Neural cell (in vitro differentiated cells): ENCODE measurements around the gene MBD1. TPM values are rescaled to one million over a fixed set of nuclear protein-coding genes. Genes with fewer than 3 reads are reported as not detected.

ENCODE experiments used
- H2AFZ ChIP-seq: fragments of 200-600, 300-800 bp; sonication (generic), shearing (Covaris generic); 2 replicates; pipeline ENCODE4 v1.6.0; 2014; ENCODE audit warnings: low read depth, mild to moderate bottlenecking, antibody characterized with exemption, low read length, moderate library complexity
- H3F3A ChIP-seq: fragments of 200-600 bp; shearing (Covaris generic); 2 replicates; pipeline ENCODE4 v1.6.1; 2016; ENCODE audit warnings: mild to moderate bottlenecking, moderate library complexity, mixed read lengths, antibody characterized with exemption, low read length; ENCODE audit not compliant: insufficient read depth, poor library complexity, severe bottlenecking
- H3K27ac ChIP-seq: fragments of 200-600, 300-800 bp; sonication (generic), shearing (Covaris generic); 2 replicates; pipeline ENCODE4 v1.5.1; 2014; ENCODE audit warnings: mild to moderate bottlenecking, low read length, moderate library complexity
- H3K27me3 ChIP-seq: fragments of 300-800, 200-600 bp; sonication (generic), shearing (Covaris generic); 2 replicates; pipeline ENCODE4 v1.6.0; 2014; ENCODE audit warnings: mild to moderate bottlenecking, low read depth, low read length, moderate library complexity; ENCODE audit not compliant: insufficient read depth
- H3K36me3 ChIP-seq: fragments of 300-800, 200-600 bp; sonication (generic), shearing (Covaris generic); 2 replicates; pipeline ENCODE4 v1.5.1; 2014; ENCODE audit warnings: mild to moderate bottlenecking, antibody characterized with exemption, low read length, moderate library complexity; ENCODE audit not compliant: insufficient read depth
- H3K4me2 ChIP-seq: fragments of 300-800, 200-600 bp; sonication (generic), shearing (Covaris generic); 2 replicates; pipeline ENCODE4 v1.6.0; 2014; ENCODE audit warnings: mild to moderate bottlenecking, low read length
- H3K4me3 ChIP-seq: fragments of 300-800, 200-600 bp; sonication (generic), shearing (Covaris generic); 2 replicates; pipeline ENCODE4 v1.5.1; 2014; ENCODE audit warnings: mild to moderate bottlenecking, low read length, moderate library complexity
- H3K79me2 ChIP-seq: fragments of 200-600 bp; shearing (Covaris generic); replicated peaks from 2 replicates; pipeline ENCODE4 v1.6.0; 2014; ENCODE audit warnings: mild to moderate bottlenecking, low read length, moderate library complexity; ENCODE audit not compliant: insufficient read depth
- H3K9ac ChIP-seq: fragments of 300-800, 200-600 bp; sonication (generic), shearing (Covaris generic); 2 replicates; pipeline ENCODE4 v1.6.1; 2016; ENCODE audit warnings: mild to moderate bottlenecking, low read length, mixed read lengths
- H3K9me2 ChIP-seq: fragments of 200-600 bp; shearing (Covaris generic); 2 replicates; pipeline ENCODE4 v1.6.1; 2016; ENCODE audit warnings: mild to moderate bottlenecking, low read length, mixed read lengths; ENCODE audit not compliant: insufficient read depth
- H3K9me3 ChIP-seq: fragments of 200-600, 300-800 bp; sonication (generic), shearing (Covaris generic); 2 replicates; pipeline ENCODE4 v1.6.1; 2016; ENCODE audit warnings: mild to moderate bottlenecking, mixed run types, low read length, moderate library complexity, mixed read lengths
- H4K20me1 ChIP-seq: fragments of 200-600 bp; shearing (Covaris generic); 2 replicates; pipeline ENCODE4 v1.6.1; 2016; ENCODE audit warnings: mild to moderate bottlenecking, mixed run types; ENCODE audit not compliant: insufficient read depth
- EP300 ChIP-seq: fragments of 450-650 bp; conservative IDR thresholded peaks from 2 replicates; pipeline ENCODE4 v1.6.1; 2014; ENCODE audit warnings: antibody characterized with exemption, mild to moderate bottlenecking, moderate library complexity; ENCODE audit not compliant: poor library complexity, severe bottlenecking
- EZH2 ChIP-seq: fragments of 200-600, 300-800 bp; shearing (Covaris generic), sonication (generic); IDR thresholded peaks from 2 replicates; pipeline ENCODE4 v1.6.1; 2014; ENCODE audit warnings: antibody characterized with exemption, low read length, borderline replicate concordance, mild to moderate bottlenecking; ENCODE audit not compliant: insufficient read depth, poor library complexity, severe bottlenecking
- MXI1 ChIP-seq: fragments of 450-650 bp; conservative IDR thresholded peaks from 2 replicates; pipeline ENCODE4 v1.6.1; 2014; ENCODE audit warnings: antibody characterized with exemption, mild to moderate bottlenecking; ENCODE audit not compliant: poor library complexity, severe bottlenecking
- POLR2AphosphoS5 ChIP-seq: IDR thresholded peaks from 2 replicates; pipeline ENCODE4 v1.6.1; 2012
- RAD21 ChIP-seq: fragments of 450-650 bp; conservative IDR thresholded peaks from 2 replicates; pipeline ENCODE4 v1.6.1; 2014; ENCODE audit warnings: antibody characterized with exemption, mild to moderate bottlenecking, moderate library complexity
- SMC3 ChIP-seq: fragments of 450-650 bp; conservative IDR thresholded peaks from 2 replicates; pipeline ENCODE4 v1.6.1; 2014; ENCODE audit warnings: antibody characterized with exemption, mild to moderate bottlenecking, moderate library complexity; ENCODE audit not compliant: poor library complexity
- TAF1 ChIP-seq: IDR thresholded peaks from 2 replicates; pipeline ENCODE4 v1.6.1; 2012; ENCODE audit warnings: low read depth
- polyA plus RNA-seq: library from polyadenylated mRNA; depleted of rRNA; stranded (reverse); fragments of >200 nt; gene quantifications from 2 replicates; pipeline ENCODE4 v1.2.3, GENCODE V29; 2014
- TF ChIP-seq, protein P1 (sequence below): IDR thresholded peaks from 2 replicates; pipeline ENCODE4 v1.6.1; 2012; ENCODE audit warnings: borderline replicate concordance
- TF ChIP-seq, protein P2 (sequence below): fragments of 450-650 bp; IDR thresholded peaks from 2 replicates; pipeline ENCODE4 v1.5.1; 2014; ENCODE audit warnings: antibody characterized with exemption, mild to moderate bottlenecking, moderate library complexity; ENCODE audit not compliant: poor library complexity, severe bottlenecking

The MBD1 gene
- polyA plus RNA-seq, 1 donor from 2014 or later = 106 TPM

- H3K27me3 ChIP-seq = no peaks in the 10 kb centered on the region
- no peak overlapping the region for H3K4me3 ChIP-seq
- no peaks in the 10 kb centered on the region for H3F3A ChIP-seq
- H3K27ac ChIP-seq = no peak overlapping the region
- TF ChIP-seq TAF1 (no peak), POLR2AphosphoS5 (no peak), RAD21 (no peak), EP300 (no peak), SMC3 (no peak), MXI1 (no peak), EZH2 (no peak)
- TF ChIP-seq, protein P1, sequence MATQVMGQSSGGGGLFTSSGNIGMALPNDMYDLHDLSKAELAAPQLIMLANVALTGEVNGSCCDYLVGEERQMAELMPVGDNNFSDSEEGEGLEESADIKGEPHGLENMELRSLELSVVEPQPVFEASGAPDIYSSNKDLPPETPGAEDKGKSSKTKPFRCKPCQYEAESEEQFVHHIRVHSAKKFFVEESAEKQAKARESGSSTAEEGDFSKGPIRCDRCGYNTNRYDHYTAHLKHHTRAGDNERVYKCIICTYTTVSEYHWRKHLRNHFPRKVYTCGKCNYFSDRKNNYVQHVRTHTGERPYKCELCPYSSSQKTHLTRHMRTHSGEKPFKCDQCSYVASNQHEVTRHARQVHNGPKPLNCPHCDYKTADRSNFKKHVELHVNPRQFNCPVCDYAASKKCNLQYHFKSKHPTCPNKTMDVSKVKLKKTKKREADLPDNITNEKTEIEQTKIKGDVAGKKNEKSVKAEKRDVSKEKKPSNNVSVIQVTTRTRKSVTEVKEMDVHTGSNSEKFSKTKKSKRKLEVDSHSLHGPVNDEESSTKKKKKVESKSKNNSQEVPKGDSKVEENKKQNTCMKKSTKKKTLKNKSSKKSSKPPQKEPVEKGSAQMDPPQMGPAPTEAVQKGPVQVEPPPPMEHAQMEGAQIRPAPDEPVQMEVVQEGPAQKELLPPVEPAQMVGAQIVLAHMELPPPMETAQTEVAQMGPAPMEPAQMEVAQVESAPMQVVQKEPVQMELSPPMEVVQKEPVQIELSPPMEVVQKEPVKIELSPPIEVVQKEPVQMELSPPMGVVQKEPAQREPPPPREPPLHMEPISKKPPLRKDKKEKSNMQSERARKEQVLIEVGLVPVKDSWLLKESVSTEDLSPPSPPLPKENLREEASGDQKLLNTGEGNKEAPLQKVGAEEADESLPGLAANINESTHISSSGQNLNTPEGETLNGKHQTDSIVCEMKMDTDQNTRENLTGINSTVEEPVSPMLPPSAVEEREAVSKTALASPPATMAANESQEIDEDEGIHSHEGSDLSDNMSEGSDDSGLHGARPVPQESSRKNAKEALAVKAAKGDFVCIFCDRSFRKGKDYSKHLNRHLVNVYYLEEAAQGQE = no peak
- TF ChIP-seq, protein P2, sequence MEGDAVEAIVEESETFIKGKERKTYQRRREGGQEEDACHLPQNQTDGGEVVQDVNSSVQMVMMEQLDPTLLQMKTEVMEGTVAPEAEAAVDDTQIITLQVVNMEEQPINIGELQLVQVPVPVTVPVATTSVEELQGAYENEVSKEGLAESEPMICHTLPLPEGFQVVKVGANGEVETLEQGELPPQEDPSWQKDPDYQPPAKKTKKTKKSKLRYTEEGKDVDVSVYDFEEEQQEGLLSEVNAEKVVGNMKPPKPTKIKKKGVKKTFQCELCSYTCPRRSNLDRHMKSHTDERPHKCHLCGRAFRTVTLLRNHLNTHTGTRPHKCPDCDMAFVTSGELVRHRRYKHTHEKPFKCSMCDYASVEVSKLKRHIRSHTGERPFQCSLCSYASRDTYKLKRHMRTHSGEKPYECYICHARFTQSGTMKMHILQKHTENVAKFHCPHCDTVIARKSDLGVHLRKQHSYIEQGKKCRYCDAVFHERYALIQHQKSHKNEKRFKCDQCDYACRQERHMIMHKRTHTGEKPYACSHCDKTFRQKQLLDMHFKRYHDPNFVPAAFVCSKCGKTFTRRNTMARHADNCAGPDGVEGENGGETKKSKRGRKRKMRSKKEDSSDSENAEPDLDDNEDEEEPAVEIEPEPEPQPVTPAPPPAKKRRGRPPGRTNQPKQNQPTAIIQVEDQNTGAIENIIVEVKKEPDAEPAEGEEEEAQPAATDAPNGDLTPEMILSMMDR = no peak
- peaks cover 11% of the 10 kb centered on the region for H3K36me3 ChIP-seq
- peaks cover 1% of the 10 kb centered on the region for H3K79me2 ChIP-seq
- H2AFZ ChIP-seq = no peak overlapping the region
- no peak overlapping the region for H3K4me2 ChIP-seq
- H3K9me2 ChIP-seq = no peaks in the 10 kb centered on the region
- no peaks in the 10 kb centered on the region for H3K9me3 ChIP-seq
- no peaks in the 10 kb centered on the region for H4K20me1 ChIP-seq
- H3K9ac ChIP-seq = no peak overlapping the region
Measured at GRCh38 chr18:50273203-50274043, 7.9 kb downstream of the MBD1 start.

GRCh38 chr18:50272568-50272967 is 8.8 kb downstream of the MBD1 start:
- H3K36me3 ChIP-seq = peaks cover 18% of the 10 kb centered on the region

More at GRCh38 chr18:50272568-50272967, 8.8 kb downstream of the MBD1 start:
- Histone ChIP-seq H2AFZ (no peak overlapping the region), H3K27ac (no peak overlapping the region), H3K9ac (no peak overlapping the region), H4K20me1 (no peaks in the 10 kb centered on the region), H3K4me2 (no peak overlapping the region), H3K9me2 (no peaks in the 10 kb centered on the region), H3K27me3 (no peaks in the 10 kb centered on the region), H3F3A (no peaks in the 10 kb centered on the region), H3K9me3 (no peaks in the 10 kb centered on the region), H3K4me3 (no peak overlapping the region), H3K79me2 (no peaks in the 10 kb centered on the region)
- no peak for TF ChIP-seq EZH2
- TF ChIP-seq, protein P1 = no peak
- TF ChIP-seq, protein P2 = no peak
- TF ChIP-seq RAD21 = no peak
